NCI-H345 (cell line): ENCODE measurements around the gene PAX1.

Experiments used
- DNase-seq: peaks from one replicate; lab custom pipeline; 2025; lab: John Stamatoyannopoulos, UW

PAX1 gene

DNA sequence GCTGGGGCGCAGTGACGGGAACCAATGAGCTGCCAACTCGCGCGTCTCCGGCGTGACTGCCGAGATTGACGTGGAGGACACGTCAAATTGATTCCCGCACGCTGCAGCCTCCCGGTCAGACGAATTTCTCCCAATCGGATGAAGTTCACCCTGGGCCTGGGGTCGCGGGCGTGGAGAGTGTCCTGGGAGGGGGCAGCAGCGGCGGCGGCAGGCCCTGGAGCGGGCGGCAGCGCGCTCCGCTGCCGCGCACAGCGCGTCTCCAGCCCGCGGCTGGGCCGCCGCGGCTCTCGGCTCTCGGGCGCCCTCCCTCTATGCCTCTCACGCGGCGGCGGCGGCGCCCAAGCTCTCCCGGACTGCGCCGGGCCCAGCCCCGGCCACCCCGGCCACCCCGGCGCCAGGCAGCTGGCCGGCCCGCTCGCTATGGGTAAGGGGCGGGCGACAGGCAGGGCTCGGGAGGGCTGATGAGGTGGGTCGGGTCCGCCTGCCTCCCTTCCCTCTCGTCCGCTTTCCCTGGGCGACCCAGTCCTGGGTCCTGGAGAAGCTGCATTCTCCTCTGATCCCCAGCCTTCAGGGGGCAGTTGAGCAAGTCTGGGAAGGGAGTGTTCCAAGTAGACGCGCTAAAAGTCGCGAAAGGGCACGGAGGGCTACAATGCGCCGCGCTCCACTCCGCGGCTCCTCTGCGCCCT, at the start of gene PAX1:
PAX1 (plus strand) TSS at position 90 of the 686 bp plus-strand sequence; CDS start at position 139, 49 bp downstream.
- no peak for DNase-seq

GRCh38 chr20:21656308-21657067, 49.0 kb upstream of the PAX1 start:
- DNase-seq: no peak

GRCh38 chr20:21661488-21662055, 43.9 kb upstream of the PAX1 start:
- DNase-seq: no peak

- no peak for DNase-seq
Measured at GRCh38 chr20:21663465-21663864, 42.0 kb upstream of the PAX1 start.

GRCh38 chr20:21665687-21666446, 39.6 kb upstream of the PAX1 start:
- DNase-seq: no peak

DNA sequence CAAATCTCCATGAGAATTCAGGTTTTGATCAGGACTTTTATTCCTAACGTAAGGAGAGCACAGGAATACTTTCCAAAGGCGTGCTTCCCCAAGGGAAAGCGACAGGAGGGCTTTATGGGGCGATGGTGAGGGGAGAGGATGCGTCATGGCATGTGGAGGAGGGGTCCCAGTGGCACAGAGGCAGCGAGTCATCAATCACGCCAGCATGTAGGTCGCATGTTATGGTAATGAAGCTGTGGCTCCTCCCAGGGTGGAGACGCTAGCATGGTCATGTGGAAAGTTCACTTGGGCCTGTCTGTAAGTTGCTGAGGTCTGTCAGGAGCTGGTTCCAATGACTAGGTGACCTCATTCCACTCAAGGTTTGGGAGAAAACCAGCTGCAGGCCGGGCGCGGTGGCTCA, 35.3 kb upstream of the PAX1 start:
- no peak for DNase-seq

- no peak for DNase-seq
Measured at GRCh38 chr20:21670981-21671380, 34.5 kb upstream of the PAX1 start.

GRCh38 chr20:21677261-21677660, 28.2 kb upstream of the PAX1 start:
- DNase-seq: no peak

DNA sequence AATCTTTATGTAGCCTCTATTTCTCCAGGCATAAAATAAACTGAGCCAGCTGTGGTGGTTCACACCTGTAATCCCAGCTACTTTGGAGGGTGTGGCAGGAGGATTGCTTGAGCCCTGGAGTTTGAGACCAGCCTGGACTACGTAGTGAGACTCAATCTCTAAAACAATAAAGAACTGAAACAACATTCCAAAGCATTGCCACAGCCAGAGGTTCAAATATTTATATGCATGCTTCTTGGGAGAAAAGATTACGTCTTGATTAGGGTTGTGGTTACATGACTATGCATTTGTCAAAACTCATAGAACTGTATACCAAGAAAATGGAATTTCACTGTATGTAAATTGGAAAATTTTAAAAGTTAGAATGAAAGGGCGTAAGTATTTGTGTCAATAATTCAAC, 27.7 kb upstream of the PAX1 start:
- DNase-seq: no peak

- no peak for DNase-seq
Measured at GRCh38 chr20:21681234-21681921, 24.1 kb upstream of the PAX1 start.

DNA sequence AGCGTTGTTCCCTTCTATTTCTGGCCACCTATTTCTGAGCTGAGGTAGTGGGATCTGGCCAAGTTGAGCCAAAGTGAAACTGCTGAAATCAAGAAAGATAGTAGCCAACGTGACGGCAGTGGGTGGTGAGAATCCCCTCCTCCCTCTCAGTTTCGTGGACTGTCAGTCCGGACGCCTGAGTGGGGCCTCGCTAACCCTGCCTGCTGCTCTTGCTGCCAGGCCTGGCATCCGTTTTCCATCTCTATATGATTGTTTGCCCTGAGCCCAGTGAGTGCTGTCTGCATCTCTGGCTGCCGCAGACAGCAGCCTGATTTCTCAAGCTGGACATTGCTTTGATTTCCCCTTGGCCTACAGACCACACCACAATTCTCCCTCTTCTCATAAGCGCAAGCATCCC, 23.5 kb upstream of the PAX1 start:
- no peak for DNase-seq

DNA sequence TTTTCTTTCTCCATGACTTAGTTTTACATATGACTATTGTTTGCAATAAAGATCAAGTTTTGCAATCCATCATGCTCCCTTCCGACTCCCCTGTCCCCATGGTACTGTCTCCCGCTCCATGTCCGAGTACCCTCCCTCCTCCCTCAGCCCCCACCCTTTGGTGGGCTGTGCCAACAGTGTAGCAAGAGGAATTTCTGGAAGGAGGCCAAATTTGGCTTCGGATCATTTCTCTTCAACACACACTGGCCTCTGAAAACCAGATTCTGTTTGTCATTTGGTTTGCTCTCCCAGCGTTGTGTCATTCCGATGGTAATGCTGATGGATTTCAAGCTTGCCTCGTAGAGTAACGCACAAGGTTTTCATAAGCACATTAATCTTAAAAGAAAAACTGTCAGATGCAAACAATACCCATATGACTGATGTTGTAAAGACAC, 22.9 kb upstream of the PAX1 start:
- DNase-seq: peak; percentile 73

DNA sequence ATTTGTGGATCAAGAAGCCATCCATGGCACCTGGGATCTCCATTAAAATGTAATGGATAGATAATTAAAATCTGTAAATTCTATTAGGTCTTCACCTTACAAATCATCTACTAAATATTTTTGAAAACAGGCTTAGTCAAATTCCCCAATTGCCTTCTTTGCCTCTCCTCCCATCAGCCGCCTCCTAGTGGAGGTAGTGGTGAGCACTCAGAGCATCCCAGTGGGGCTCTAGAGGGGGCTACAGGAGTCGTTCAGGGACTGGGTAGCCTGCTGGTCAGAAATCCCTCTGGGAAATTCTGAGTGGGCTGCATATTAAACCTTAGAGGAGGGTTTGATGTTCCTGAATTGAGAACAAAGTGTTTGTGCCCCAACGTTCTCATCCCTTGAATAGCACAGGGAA, 20.8 kb upstream of the PAX1 start:
- DNase-seq: no peak

GRCh38 chr20:21685981-21686380, 19.5 kb upstream of the PAX1 start:
- no peak for DNase-seq

DNA sequence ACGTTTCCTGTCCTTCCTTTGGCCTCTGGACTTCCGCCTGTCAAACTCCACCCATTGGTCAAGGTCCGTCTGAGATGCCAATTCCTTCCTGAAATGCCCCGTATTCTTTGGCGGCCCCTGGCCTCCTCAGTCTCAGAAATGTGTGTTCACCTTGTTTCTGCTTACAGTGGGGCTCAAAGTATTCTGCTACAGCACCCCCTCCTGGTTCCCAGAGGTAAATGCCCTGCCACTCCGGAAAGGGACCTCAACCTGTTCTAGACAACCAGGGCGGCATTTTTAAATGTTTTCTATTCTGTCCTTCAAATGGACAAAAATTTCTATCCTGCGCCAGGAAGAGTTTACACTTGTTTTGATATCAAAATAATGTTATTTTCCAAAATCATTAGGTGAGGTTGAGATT, 12.1 kb upstream of the PAX1 start:
- no peak for DNase-seq

- no peak for DNase-seq
Measured at GRCh38 chr20:21698494-21699215, 6.8 kb upstream of the PAX1 start.

DNA sequence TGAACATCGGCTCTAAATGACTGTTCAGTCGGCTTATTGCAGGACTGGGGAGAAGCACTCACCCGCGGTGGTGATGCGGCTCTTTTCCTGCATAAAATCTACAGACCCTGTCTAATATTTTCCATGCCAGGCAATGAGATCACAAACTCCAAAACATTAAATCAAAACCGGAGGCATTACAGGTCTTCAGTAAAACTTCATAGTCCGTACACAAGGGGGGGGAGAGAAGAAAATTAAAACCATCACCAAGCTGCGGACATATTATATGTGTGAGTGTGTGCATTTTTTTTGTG, 6.3 kb upstream of the PAX1 start:
- no peak for DNase-seq

DNA sequence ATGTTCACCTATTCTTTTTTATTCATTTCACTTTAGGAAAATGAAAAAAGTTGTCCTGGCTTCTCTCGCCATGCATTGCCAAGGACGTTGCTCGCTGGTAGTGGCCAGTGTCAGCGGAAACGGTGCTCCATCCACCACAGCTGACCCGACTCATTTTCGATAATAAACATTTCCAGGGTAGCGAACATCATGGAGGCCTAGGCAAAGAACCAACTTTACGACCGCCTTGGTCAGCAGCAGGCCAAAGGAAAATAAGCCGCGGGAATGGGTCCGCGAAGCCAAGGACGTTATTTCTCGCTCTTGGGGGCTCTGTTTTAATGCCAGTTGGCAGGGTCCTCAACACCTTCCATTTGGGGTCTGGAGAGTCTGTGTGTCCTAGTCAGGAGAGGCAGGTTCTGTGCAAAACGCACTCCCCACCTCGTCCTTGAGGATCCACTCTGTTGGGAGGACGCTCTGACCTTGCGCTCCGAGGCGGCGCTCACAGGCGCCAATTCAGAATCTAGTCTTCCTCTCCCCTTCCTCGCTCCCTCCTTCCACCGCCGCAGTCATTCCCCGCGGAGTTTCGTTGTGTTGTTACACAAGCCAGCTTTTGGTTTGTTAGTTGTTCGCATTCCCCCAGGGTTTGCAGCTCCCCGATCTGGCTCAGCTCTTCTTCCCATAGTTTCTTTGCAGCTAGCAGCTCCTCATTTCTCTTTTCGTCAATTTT, 4.1 kb upstream of the PAX1 start:
- DNase-seq: no peak

GRCh38 chr20:21702016-21702415, 3.4 kb upstream of the PAX1 start:
- no peak for DNase-seq

- DNase-seq: no peak
Measured at GRCh38 chr20:21702553-21703470, 2.7 kb upstream of the PAX1 start.
